Measurements from ENCODE around the gene PTGES2.

The PTGES2 gene

GRCh38 chr9:128102861-128103588 lies 24.5 kb downstream of the PTGES2 start:
- no peak for TF ChIP-seq TAF1 (IDR thresholded peaks at IDR 0.05; ENCODE audit: borderline replicate concordance, low read depth, low read length)
- no peak for TF ChIP-seq POLR2A (IDR thresholded peaks at IDR 0.05; ENCODE audit: low read depth, low read length)
- no peak for TF ChIP-seq POLR2AphosphoS5 (IDR thresholded peaks at IDR 0.05; ENCODE audit: low read depth, low read length)
- FAIRE-seq (no peak), DNase-seq (ENCODE audit: insufficient read length) (no peak)

GRCh38 chr9:128102196-128102595 lies 25.3 kb downstream of the PTGES2 start:
- no peak for FAIRE-seq
- no peak for DNase-seq (ENCODE audit: insufficient read length)
- no peak for TF ChIP-seq TAF1 (IDR thresholded peaks at IDR 0.05; ENCODE audit: borderline replicate concordance, low read depth, low read length)
- TF ChIP-seq POLR2AphosphoS5 (IDR thresholded peaks at IDR 0.05; ENCODE audit: low read depth, low read length): no peak
- TF ChIP-seq POLR2A (IDR thresholded peaks at IDR 0.05; ENCODE audit: low read depth, low read length): no peak

GRCh38 chr9:128101690-128102089 lies 25.8 kb downstream of the PTGES2 start:
- no peak for TF ChIP-seq TAF1 (IDR thresholded peaks at IDR 0.05; ENCODE audit: borderline replicate concordance, low read depth, low read length)
- no peak for TF ChIP-seq POLR2AphosphoS5 (IDR thresholded peaks at IDR 0.05; ENCODE audit: low read depth, low read length)
- TF ChIP-seq POLR2A (IDR thresholded peaks at IDR 0.05; ENCODE audit: low read depth, low read length): no peak
- no peak for DNase-seq (ENCODE audit: insufficient read length)
- no peak for FAIRE-seq

GRCh38 chr9:128101231-128101661 lies 26.3 kb downstream of the PTGES2 start:
- FAIRE-seq (no peak), DNase-seq (ENCODE audit: insufficient read length) (no peak)
- no peak for TF ChIP-seq POLR2A (IDR thresholded peaks at IDR 0.05; ENCODE audit: low read depth, low read length)
- no peak for TF ChIP-seq TAF1 (IDR thresholded peaks at IDR 0.05; ENCODE audit: borderline replicate concordance, low read depth, low read length)
- TF ChIP-seq POLR2AphosphoS5 (IDR thresholded peaks at IDR 0.05; ENCODE audit: low read depth, low read length): no peak

GRCh38 chr9:128100581-128100980 lies 26.9 kb downstream of the PTGES2 start:
- FAIRE-seq (no peak), DNase-seq (ENCODE audit: insufficient read length) (no peak)
- TF ChIP-seq TAF1 (IDR thresholded peaks at IDR 0.05; ENCODE audit: borderline replicate concordance, low read depth, low read length) (no peak), POLR2A (IDR thresholded peaks at IDR 0.05; ENCODE audit: low read depth, low read length) (no peak), POLR2AphosphoS5 (IDR thresholded peaks at IDR 0.05; ENCODE audit: low read depth, low read length) (no peak)

- TF ChIP-seq TAF1 (IDR thresholded peaks at IDR 0.05; ENCODE audit: borderline replicate concordance, low read depth, low read length) (no peak), POLR2A (IDR thresholded peaks at IDR 0.05; ENCODE audit: low read depth, low read length) (no peak), POLR2AphosphoS5 (IDR thresholded peaks at IDR 0.05; ENCODE audit: low read depth, low read length) (no peak)
- DNase-seq (ENCODE audit: insufficient read length) (no peak), FAIRE-seq (no peak)
Observed at GRCh38 chr9:128099932-128100491, 27.5 kb downstream of the PTGES2 start.

- DNase-seq (ENCODE audit: insufficient read length): no peak
- FAIRE-seq: no peak
Observed at GRCh38 chr9:128099231-128099931, 28.1 kb downstream of the PTGES2 start.

GRCh38 chr9:128098297-128099230 lies 29.0 kb downstream of the PTGES2 start:
- TF ChIP-seq TAF1 (IDR thresholded peaks at IDR 0.05; ENCODE audit: borderline replicate concordance, low read depth, low read length): no peak
- TF ChIP-seq POLR2A (IDR thresholded peaks at IDR 0.05; ENCODE audit: low read depth, low read length): no peak
- TF ChIP-seq POLR2AphosphoS5 (IDR thresholded peaks at IDR 0.05; ENCODE audit: low read depth, low read length): no peak
- FAIRE-seq: no peak
- no peak for DNase-seq (ENCODE audit: insufficient read length)

More at GRCh38 chr9:128099231-128099931, 28.1 kb downstream of the PTGES2 start:
- TF ChIP-seq POLR2AphosphoS5 (IDR thresholded peaks at IDR 0.05; ENCODE audit: low read depth, low read length) (no peak), TAF1 (IDR thresholded peaks at IDR 0.05; ENCODE audit: borderline replicate concordance, low read depth, low read length) (no peak), POLR2A (IDR thresholded peaks at IDR 0.05; ENCODE audit: low read depth, low read length) (no peak)

GRCh38 chr9:128097543-128098296 lies 29.8 kb downstream of the PTGES2 start:
- no peak for TF ChIP-seq POLR2A (IDR thresholded peaks at IDR 0.05; ENCODE audit: low read depth, low read length)
- TF ChIP-seq POLR2AphosphoS5 (IDR thresholded peaks at IDR 0.05; ENCODE audit: low read depth, low read length): no peak
- no peak for TF ChIP-seq TAF1 (IDR thresholded peaks at IDR 0.05; ENCODE audit: borderline replicate concordance, low read depth, low read length)
- FAIRE-seq (no peak), DNase-seq (ENCODE audit: insufficient read length) (no peak)
